G401 (cell line): ENCODE data around the gene MORN1. TPM values are rescaled to one million over a fixed set of nuclear protein-coding genes. Genes with fewer than 3 reads are reported as not detected.
A peak's percentile ranks its signal among the peaks of the same experiment; 100 is the strongest.

Source experiments
- DNase-seq: peaks from one replicate; pipeline ENCODE4 v3.0.0-alpha.2; 2015; ENCODE audit warnings: low spot score
- in situ Hi-C: cut with HindIII; loops from 2 replicates; pipeline ENCODE4 v1.10.0; 2016; ENCODE audit warnings: low sequenced_read_pairs, mixed read lengths
- total RNA-seq: library from RNA; depleted of rRNA; stranded (reverse); fragments of >200 nt; shearing (Covaris generic); gene quantifications from 2 replicates; pipeline ENCODE4 v1.2.3, GENCODE V29; 2014

The MORN1 gene
- total RNA-seq, 1 experiment from 2014 or later, result 29.1 TPM

DNA sequence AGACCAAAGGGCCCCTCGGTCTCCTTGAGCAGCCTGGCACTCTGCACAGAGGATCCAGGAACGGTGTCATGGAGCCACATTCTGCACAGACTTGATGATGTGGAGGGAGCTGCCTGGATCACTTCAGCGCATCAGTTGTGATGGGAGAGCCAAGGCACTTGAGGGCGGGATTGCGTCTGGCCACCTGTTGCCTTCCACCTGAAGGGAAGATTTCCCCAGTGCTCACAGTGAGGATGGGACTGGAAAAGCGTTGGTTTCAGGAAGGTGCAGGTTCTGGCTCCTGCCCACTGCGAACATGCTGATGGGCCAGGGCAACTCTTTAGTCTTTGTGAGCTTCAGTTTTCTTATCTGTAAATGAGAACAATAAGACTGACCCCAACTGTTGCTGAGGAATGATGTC, 2.9 kb upstream of the MORN1 start:
- DNase-seq, result no peak
- in situ Hi-C loops, result no loop called here

DNA sequence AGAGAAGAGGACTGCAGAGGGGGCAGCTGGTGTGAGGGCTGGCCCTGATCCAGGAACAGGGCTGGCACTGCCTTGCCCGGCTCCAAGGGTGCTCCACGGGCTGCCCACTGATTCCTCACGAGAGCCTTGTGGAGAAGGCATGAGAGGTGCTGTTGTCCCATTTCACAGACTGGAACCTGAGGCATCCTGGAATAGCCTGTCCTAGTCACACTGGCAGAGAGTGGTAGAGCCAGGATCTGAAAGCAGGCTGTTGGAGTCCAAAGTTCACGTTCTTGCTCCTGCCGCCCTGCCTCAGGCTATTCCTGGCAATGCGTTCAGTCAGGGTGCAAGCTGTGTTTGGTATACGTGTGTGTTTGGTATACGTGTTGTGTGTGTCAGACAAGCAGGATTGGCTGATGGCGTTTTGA, 2.1 kb upstream of the MORN1 start:
- DNase-seq, result no peak

GRCh38 chr1:2392686-2393085, 1.3 kb upstream of the MORN1 start:
- in situ Hi-C loops, result no loop called here

More for the DNA sequence above, 2.1 kb upstream of the MORN1 start:
- in situ Hi-C loops, result no loop called here

GRCh38 chr1:2391931-2392509, 666 bp upstream of the MORN1 start:
- in situ Hi-C loops, result no loop called here

More at GRCh38 chr1:2392686-2393085, 1.3 kb upstream of the MORN1 start:
- DNase-seq, result no peak

DNA sequence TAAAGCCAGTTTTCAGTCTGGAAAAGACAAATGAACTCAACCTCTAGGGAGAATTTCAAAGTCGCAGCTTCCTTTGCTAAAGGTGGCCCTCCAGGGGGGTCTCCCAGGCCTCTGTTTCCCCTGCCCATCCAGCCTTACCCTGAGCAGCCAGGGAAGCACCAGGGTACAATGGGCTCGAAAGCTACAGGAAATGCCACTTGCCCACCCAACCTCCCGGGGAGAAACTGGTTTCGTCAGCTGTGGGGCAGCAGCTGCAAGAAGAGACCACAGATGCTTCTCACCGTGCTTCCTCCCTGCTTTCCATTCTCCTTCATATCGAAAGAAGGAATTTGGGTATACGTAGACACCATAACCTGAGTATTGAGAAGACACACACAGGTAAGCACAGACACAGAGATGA, 1.7 kb downstream of the MORN1 start:
- DNase-seq, result no peak
- in situ Hi-C loops, result no loop called here

More at GRCh38 chr1:2391931-2392509, 666 bp upstream of the MORN1 start:
- DNase-seq, result no peak

DNA sequence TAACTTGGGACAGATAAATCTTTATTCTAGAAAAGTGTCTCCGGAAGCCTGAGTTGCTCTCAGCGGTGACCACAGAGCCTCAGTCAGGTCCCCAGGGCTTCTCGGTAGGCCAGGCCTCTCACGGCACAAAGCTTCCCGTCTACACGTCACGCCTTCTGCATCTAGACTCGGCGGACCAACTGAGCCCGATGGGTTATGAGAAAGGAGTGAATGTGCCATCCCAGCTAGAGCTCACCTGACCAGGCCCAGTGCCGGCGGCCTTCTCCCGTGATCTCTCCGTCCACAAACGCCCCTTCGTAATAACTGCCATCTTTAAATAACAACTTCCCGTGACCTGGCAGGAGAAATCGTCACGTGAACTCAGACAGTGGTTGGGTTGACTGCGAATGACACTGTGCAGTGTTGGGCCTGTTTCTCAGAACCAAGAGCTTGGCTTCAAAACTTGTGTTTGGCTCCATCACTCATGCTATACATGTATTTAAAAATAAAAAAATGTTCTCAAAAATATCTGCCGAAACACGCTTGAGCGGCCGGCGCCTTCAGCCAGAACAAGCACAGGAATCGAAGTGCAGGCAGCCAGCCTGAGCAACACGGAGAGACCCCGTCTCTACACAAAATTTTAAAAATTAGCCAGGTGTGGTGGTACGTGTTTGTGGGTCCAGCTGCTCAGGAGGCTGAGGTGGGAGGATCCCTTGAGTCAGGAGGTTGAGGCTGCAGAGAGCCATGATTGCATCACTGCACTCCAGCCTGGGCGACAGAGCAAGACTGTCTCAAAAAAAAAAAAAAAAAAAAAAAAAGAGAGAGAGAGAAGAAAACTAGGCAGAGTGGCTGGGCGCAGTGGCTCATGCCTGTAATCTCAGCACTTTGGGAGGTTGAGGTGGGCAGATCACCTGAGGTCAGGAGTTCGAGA, 3.1 kb downstream of the MORN1 start:
- no peak for DNase-seq
- in situ Hi-C loops, result no loop called here

DNA sequence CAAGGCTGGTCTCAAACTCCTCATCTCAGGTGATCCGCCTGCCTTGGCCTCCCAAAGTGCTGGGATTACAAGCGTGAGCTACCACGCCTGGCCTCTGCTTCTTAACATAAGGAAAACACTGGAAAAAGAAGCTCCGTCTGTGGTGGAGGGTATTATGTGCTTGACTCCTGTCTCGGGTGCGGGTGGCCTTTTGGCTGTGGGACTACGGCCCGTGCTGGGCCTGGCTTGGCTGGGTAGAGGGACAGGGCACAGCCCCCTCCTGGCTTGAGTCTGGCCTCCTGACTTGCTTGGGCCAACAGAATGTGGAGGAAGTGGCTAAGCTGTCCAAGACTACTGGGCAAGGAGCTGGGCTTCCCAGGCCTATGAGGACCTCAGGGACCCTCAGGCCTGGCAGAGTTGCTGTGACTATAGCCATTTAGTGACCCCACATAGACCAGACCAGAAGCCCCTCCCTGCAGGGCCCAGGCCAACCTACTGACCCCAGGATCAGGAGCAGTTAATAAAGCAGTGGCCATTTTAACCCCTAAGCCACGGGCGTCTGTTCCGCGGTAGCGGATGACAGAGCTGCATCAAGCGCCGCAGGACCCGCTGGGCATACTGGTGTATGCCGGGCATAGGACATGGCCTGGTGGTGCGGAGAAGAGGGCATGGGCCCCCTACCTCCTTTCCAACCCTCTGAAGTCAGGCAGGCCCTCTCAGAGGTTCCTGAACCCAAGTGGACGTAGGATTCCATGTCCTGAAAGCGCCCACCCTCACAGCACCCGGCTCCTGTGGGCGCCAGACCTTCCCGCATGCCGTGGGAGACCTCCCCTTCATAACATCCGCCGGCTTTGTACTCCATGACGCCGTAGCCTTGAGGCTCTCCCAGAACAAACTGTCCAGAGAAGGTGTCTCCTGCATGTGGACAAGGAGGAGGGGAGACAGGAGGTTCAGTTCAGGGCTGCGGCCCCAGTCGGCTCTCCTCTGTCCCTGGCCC, 4.4 kb downstream of the MORN1 start:
- in situ Hi-C loops, result no loop called here
- DNase-seq, result no peak

- DNase-seq, result peak; percentile 80
- in situ Hi-C loops, result no loop called here
These were observed 5.6 kb downstream of the MORN1 start for GRCh38 chr1:2385606-2386280.

GRCh38 chr1:2384941-2385481, 6.3 kb downstream of the MORN1 start:
- DNase-seq, result peak; percentile 87
- in situ Hi-C loops, result no loop called here

- in situ Hi-C loops, result no loop called here
These were observed 7.1 kb downstream of the MORN1 start for GRCh38 chr1:2384130-2384860.

GRCh38 chr1:2383576-2383975, 7.8 kb downstream of the MORN1 start:
- peak; percentile 44 for DNase-seq
- in situ Hi-C loops, result no loop called here

More at GRCh38 chr1:2384130-2384860, 7.1 kb downstream of the MORN1 start:
- peak; percentile 72 for DNase-seq

- in situ Hi-C loops, result no loop called here
- peak; percentile 83 for DNase-seq
These were observed 8.6 kb downstream of the MORN1 start for GRCh38 chr1:2382621-2383361.

- in situ Hi-C loops, result no loop called here
These were observed 9.4 kb downstream of the MORN1 start for GRCh38 chr1:2381741-2382620.

DNA sequence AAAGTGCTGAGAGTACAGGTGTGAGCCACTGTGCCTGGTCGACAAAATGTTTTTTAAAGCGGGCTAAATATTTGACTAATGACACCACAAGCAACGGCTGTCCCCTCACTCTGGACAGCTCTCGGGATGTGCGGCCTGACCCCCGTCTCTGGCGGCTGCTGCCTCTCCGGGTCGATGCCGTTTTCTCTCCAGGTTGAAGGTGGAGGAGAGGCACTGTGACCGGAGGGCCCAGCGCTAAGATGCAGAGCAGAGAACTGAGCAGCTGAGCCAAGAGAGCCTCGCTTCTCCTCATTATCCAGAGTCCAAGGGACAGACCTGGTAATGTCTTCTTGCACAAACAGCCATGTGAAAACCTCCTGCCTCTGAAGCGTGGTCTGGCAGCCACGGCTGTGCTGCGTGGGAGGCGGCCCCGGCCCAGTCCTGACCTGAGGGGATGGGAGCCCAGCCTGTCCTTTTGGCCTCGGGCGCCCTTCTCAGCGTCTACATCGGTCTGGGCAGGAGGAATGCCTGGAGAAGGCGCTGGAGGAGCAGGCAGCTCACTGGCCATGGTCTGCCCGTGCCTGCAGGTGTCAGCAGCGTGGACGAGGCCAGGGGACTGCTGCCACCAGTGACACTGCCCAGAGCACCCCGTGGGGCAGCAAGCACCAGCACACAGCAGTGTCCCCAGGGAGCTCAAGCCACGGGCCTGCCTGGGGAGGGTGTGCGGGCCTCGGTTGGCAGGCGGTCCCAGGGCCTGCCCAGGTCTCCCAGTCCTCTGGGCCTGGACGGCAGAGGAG, 10.3 kb downstream of the MORN1 start:
- DNase-seq, result peak; percentile 58
- in situ Hi-C loops, result no loop called here

More at GRCh38 chr1:2381741-2382620, 9.4 kb downstream of the MORN1 start:
- peak; percentile 80 for DNase-seq

DNA sequence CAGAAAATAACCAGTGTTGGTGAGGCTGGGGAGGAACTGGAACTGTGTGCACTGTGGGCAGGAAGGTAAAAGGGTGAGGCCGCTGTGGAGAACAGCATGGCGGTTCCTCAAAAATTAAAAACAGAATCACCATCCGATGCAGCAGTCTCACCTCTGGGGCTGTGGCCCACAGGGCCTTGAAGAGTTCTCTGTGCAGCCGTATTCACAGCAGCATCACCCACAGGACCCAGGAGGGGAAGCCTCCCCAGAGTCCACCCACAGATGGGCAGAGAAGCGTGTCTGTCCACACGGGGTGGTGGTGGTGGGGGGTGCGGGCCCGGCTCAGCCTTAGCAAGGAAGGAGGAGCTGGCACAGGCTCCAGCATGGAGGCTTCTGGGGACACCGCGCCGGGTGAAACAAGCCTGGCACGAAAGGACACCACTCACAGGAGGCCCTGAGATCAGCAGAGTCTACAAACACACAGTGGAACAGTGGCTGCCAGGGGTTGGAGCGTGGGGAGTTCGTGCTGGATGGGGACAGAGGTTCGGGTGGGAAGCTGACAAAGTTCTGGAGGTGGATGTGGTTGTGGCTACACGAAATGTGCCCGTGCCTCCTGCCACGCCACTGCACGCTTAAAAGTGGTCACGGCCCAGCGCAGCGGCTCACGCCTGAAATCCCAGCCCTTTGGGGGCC, 11.5 kb downstream of the MORN1 start:
- in situ Hi-C loops, result no loop called here
- peak; percentile 50 for DNase-seq
